Left ventricle myocardium inferior (tissue), 1 donor: ENCODE results near the gene WNT11. TPM values are rescaled to one million over a fixed set of nuclear protein-coding genes. Genes with fewer than 3 reads are reported as not detected.

Experiments
- DNase-seq: peaks from one replicate; pipeline ENCODE4 v3.0.0-alpha.2; 2020
- H3K27ac ChIP-seq: fragments of 200-600 bp; replicated peaks from 2 replicates; pipeline ENCODE4 v1.8.0; 2021
- H3K27me3 ChIP-seq: fragments of 200-600 bp; 2 replicates; pipeline ENCODE4 v1.8.0; 2021; ENCODE audit warnings: low read depth
- H3K36me3 ChIP-seq: fragments of 200-600 bp; 2 replicates; pipeline ENCODE4 v1.8.0; 2021
- H3K4me1 ChIP-seq: fragments of 200-600 bp; 2 replicates; pipeline ENCODE4 v1.8.0; 2021
- H3K4me3 ChIP-seq: fragments of 200-600 bp; 2 replicates; pipeline ENCODE4 v1.8.0; 2021; ENCODE audit warnings: mild to moderate bottlenecking, moderate library complexity
- H3K9me3 ChIP-seq: fragments of 200-600 bp; replicated peaks from 2 replicates; pipeline ENCODE4 v1.8.0; 2021
- CTCF ChIP-seq: fragments of 200-600 bp; IDR thresholded peaks from 2 replicates; pipeline ENCODE4 v1.8.0; 2021; ENCODE audit warnings: antibody characterized with exemption, mild to moderate bottlenecking, borderline replicate concordance
- intact Hi-C: fragments of 100-400 bp; cut with micrococcal nuclease; formaldehyde crosslinking; loops from one replicate; pipeline ENCODE4 v1.11.0; 2022
- total RNA-seq: library from RNA; stranded (reverse); fragmentation: NEBNext Ultra II Directional; extraction: Animal tissue kit (Norgen Biotek cat#: 25700); gene quantifications from one replicate; pipeline ENCODE4 v1.2.1, GENCODE V29; 2021
- donor health status: DM: no; HTN: yes; CAD: no; lungs with severe emphysema.

Gene WNT11
- total RNA-seq, 1 donor from 2014 or later, result 22.7 TPM

GRCh38 chr11:76230392-76230791 is 24.1 kb upstream of the WNT11 start:
- H3K9me3 ChIP-seq, result no peaks in the 10 kb centered on the region
- intact Hi-C loops, result no loop called here
- no peaks in the 10 kb centered on the region for H3K36me3 ChIP-seq
- H3K4me1 ChIP-seq, result peaks cover 24% of the 10 kb centered on the region
- no peak for DNase-seq
- H3K27ac ChIP-seq, result no peak overlapping the region
- TF ChIP-seq CTCF, result no peak
- H3K4me3 ChIP-seq, result no peak overlapping the region
- no peaks in the 10 kb centered on the region for H3K27me3 ChIP-seq

- intact Hi-C loops, result no loop called here
- TF ChIP-seq CTCF, result no peak
- Histone ChIP-seq H3K4me3 (no peak overlapping the region), H3K27me3 (no peaks in the 10 kb centered on the region), H3K27ac (no peak overlapping the region), H3K36me3 (no peaks in the 10 kb centered on the region), H3K9me3 (no peaks in the 10 kb centered on the region), H3K4me1 (peaks cover 17% of the 10 kb centered on the region)
- DNase-seq, result no peak
Measured at GRCh38 chr11:76229690-76230240, 23.5 kb upstream of the WNT11 start.

GRCh38 chr11:76228875-76229149 is 22.5 kb upstream of the WNT11 start:
- intact Hi-C loops, result no loop called here
- Histone ChIP-seq H3K27me3 (no peaks in the 10 kb centered on the region), H3K4me1 (peaks cover 8% of the 10 kb centered on the region), H3K27ac (no peak overlapping the region), H3K4me3 (no peak overlapping the region), H3K36me3 (no peaks in the 10 kb centered on the region), H3K9me3 (no peaks in the 10 kb centered on the region)
- no peak for TF ChIP-seq CTCF
- no peak for DNase-seq

GRCh38 chr11:76228071-76228874 is 22.0 kb upstream of the WNT11 start:
- no peak overlapping the region for H3K4me3 ChIP-seq
- no peaks in the 10 kb centered on the region for H3K27me3 ChIP-seq
- H3K4me1 ChIP-seq, result peaks cover 7% of the 10 kb centered on the region
- no peak overlapping the region for H3K27ac ChIP-seq
- no peaks in the 10 kb centered on the region for H3K36me3 ChIP-seq
- no peak for TF ChIP-seq CTCF
- no peak for DNase-seq
- intact Hi-C loops, result no loop called here
- H3K9me3 ChIP-seq, result no peaks in the 10 kb centered on the region

- H3K27me3 ChIP-seq, result peaks cover 7% of the 10 kb centered on the region
- TF ChIP-seq CTCF, result no peak
- intact Hi-C loops, result no loop called here
- DNase-seq, result no peak
- H3K36me3 ChIP-seq, result no peaks in the 10 kb centered on the region
- H3K27ac ChIP-seq, result no peak overlapping the region
- H3K4me3 ChIP-seq, result no peak overlapping the region
- H3K4me1 ChIP-seq, result peaks cover 7% of the 10 kb centered on the region
- H3K9me3 ChIP-seq, result no peaks in the 10 kb centered on the region
Measured at GRCh38 chr11:76226626-76227025, 20.3 kb upstream of the WNT11 start.
